ENCODE measurements around the gene VAT1L. TPM values are rescaled to one million over a fixed set of nuclear protein-coding genes. Genes with fewer than 3 reads are reported as not detected.

VAT1L gene
- total and polyA plus RNA-seq, 2 experiments from 2014 or later: 6.2 TPM

- TF ChIP-seq EZH2 (IDR thresholded peaks at IDR 0.05; ENCODE audit: insufficient read depth, poor library complexity, severe bottlenecking) (no peak), EZH2phosphoT487 (IDR thresholded peaks at IDR 0.05; ENCODE audit: insufficient read depth, low read depth) (no peak)
- WGBS, 2 experiments (ENCODE audit: low coverage in 1 of 2, low lambda C conversion rate in 2 of 2, missing lambda C conversion rate in 2 of 2): 62 to 67% methylated on average over 3 of the region's 3 CpGs
- H3K36me3 ChIP-seq (ENCODE audit: low read depth): no peaks in the 10 kb centered on the region
- no peaks in the 10 kb centered on the region for H3K27me3 ChIP-seq (replicated peaks; ENCODE audit: insufficient read depth)
- no peaks in the 10 kb centered on the region for H3K9me2 ChIP-seq (ENCODE audit: insufficient read depth)
- H3K79me2 ChIP-seq (ENCODE audit: insufficient read depth): no peaks in the 10 kb centered on the region
- peaks cover 4% of the 10 kb centered on the region; the same call in 1 of the 2 replicates for H3F3A ChIP-seq (ENCODE audit: insufficient read depth)
- in situ Hi-C loops (cut with MboI): no loop called here
- peaks cover 15% of the 10 kb centered on the region for H3K4me1 ChIP-seq (ENCODE audit: insufficient read depth)
- DNase-seq: no peak
- H3K27ac ChIP-seq: no peak overlapping the region
- H3K4me3 ChIP-seq: no peak overlapping the region
- H3K9me3 ChIP-seq (ENCODE audit: low read depth): no peaks in the 10 kb centered on the region
- H3K4me2 ChIP-seq (ENCODE audit: unreplicated experiment): no peak overlapping the region
- H3K9ac ChIP-seq: no peak overlapping the region
- H2AFZ ChIP-seq: no peak overlapping the region
- H4K20me1 ChIP-seq (ENCODE audit: insufficient read depth): no peaks in the 10 kb centered on the region
These were observed 53.1 kb downstream of the VAT1L start for GRCh38 chr16:77841502-77841763.

DNA sequence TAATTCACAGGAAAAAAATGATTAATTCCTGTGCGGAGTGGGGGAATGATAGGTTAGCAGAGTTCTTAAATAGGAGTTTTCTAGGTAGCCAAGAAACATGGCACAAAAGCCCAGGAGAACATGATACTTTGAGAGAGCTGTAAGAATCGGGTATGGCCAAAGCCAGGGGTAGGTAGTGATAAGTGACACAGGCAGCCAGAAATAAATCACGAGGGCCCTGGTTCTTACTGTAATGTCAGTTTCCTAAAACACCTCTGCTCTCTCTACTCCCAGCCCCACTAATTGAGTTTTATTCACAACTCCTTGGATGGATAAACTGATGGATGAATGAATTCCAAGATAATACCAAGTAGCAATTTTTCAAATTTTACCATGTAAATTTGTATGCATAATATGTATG, 54.1 kb downstream of the VAT1L start:
- H3K27me3 ChIP-seq (replicated peaks; ENCODE audit: insufficient read depth): no peaks in the 10 kb centered on the region
- H3K36me3 ChIP-seq (ENCODE audit: low read depth): no peaks in the 10 kb centered on the region
- TF ChIP-seq EZH2phosphoT487 (IDR thresholded peaks at IDR 0.05; ENCODE audit: insufficient read depth, low read depth) (no peak), EZH2 (IDR thresholded peaks at IDR 0.05; ENCODE audit: insufficient read depth, poor library complexity, severe bottlenecking) (no peak)
- no peak for DNase-seq
- H3K4me3 ChIP-seq: no peak overlapping the region
- no peaks in the 10 kb centered on the region for H4K20me1 ChIP-seq (ENCODE audit: insufficient read depth)
- no peak overlapping the region for H3K9ac ChIP-seq
- in situ Hi-C loops (cut with MboI): no loop called here
- WGBS, 2 experiments (ENCODE audit: low coverage in 1 of 2, low lambda C conversion rate in 2 of 2, missing lambda C conversion rate in 2 of 2): 77 to 90% methylated on average over 3 of the region's 3 CpGs
- no peaks in the 10 kb centered on the region for H3K9me3 ChIP-seq (ENCODE audit: low read depth)
- H3K79me2 ChIP-seq (ENCODE audit: insufficient read depth): no peaks in the 10 kb centered on the region
- H3K27ac ChIP-seq: no peak overlapping the region
- H3K9me2 ChIP-seq (ENCODE audit: insufficient read depth): no peaks in the 10 kb centered on the region
- H3K4me1 ChIP-seq (ENCODE audit: insufficient read depth): peaks cover 15% of the 10 kb centered on the region
- H3F3A ChIP-seq (ENCODE audit: insufficient read depth): peaks cover 4% of the 10 kb centered on the region; the same call in 1 of the 2 replicates
- H2AFZ ChIP-seq: no peak overlapping the region
- no peak overlapping the region for H3K4me2 ChIP-seq (ENCODE audit: unreplicated experiment)

DNA sequence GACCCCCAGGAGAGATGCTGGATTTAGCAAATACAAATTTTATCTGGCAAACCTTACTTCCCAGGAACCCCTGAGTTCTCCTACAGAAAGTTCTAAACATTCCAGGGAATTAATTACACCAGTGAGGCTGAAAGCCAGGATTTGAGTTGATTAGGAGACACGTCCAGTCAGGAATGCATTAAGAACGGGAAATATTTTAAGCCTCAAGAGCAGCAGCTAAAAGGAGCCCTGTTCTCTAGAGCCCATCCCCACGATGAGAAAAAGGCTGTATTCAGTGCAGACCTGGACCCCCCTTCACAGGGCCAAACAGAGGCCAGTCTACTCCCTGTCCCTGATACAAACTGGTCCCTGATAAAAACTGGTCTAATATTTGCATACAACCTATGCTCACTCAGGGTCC, 55.0 kb downstream of the VAT1L start:
- Histone ChIP-seq H3K4me3 (no peak overlapping the region), H3K36me3 (ENCODE audit: low read depth) (no peaks in the 10 kb centered on the region), H3K4me2 (ENCODE audit: unreplicated experiment) (no peak overlapping the region), H3K79me2 (ENCODE audit: insufficient read depth) (no peaks in the 10 kb centered on the region), H3K4me1 (ENCODE audit: insufficient read depth) (peaks cover 15% of the 10 kb centered on the region), H3K9ac (no peak overlapping the region), H3K27ac (no peak overlapping the region), H3K27me3 (replicated peaks; ENCODE audit: insufficient read depth) (no peaks in the 10 kb centered on the region), H3F3A (ENCODE audit: insufficient read depth) (peaks cover 4% of the 10 kb centered on the region; the same call in 1 of the 2 replicates), H3K9me3 (ENCODE audit: low read depth) (no peaks in the 10 kb centered on the region), H4K20me1 (ENCODE audit: insufficient read depth) (no peaks in the 10 kb centered on the region), H3K9me2 (ENCODE audit: insufficient read depth) (no peaks in the 10 kb centered on the region), H2AFZ (no peak overlapping the region)
- 48 to 58% methylated on average over 3 of the region's 3 CpGs for WGBS, 2 experiments (ENCODE audit: low coverage in 1 of 2, low lambda C conversion rate in 2 of 2, missing lambda C conversion rate in 2 of 2)
- no peak for TF ChIP-seq EZH2 (IDR thresholded peaks at IDR 0.05; ENCODE audit: insufficient read depth, poor library complexity, severe bottlenecking)
- no peak for TF ChIP-seq EZH2phosphoT487 (IDR thresholded peaks at IDR 0.05; ENCODE audit: insufficient read depth, low read depth)
- no peak for DNase-seq
- in situ Hi-C loops (cut with MboI): no loop called here

GRCh38 chr16:77844801-77845200, 56.4 kb downstream of the VAT1L start:
- Histone ChIP-seq H3K4me2 (ENCODE audit: unreplicated experiment) (no peak overlapping the region), H3K4me3 (no peak overlapping the region), H3K27ac (no peak overlapping the region), H4K20me1 (ENCODE audit: insufficient read depth) (no peaks in the 10 kb centered on the region), H3K36me3 (ENCODE audit: low read depth) (no peaks in the 10 kb centered on the region), H3K9me3 (ENCODE audit: low read depth) (no peaks in the 10 kb centered on the region), H3F3A (ENCODE audit: insufficient read depth) (peaks cover 4% of the 10 kb centered on the region; the same call in 1 of the 2 replicates), H3K9ac (no peak overlapping the region), H3K79me2 (ENCODE audit: insufficient read depth) (no peaks in the 10 kb centered on the region), H3K27me3 (replicated peaks; ENCODE audit: insufficient read depth) (no peaks in the 10 kb centered on the region), H3K4me1 (ENCODE audit: insufficient read depth) (peaks cover 15% of the 10 kb centered on the region), H2AFZ (no peak overlapping the region), H3K9me2 (ENCODE audit: insufficient read depth) (no peaks in the 10 kb centered on the region)
- in situ Hi-C loops (cut with MboI): no loop called here
- no peak for DNase-seq
- 79 to 87% methylated on average over 4 of the region's 4 CpGs for WGBS, 2 experiments (ENCODE audit: low coverage in 1 of 2, low lambda C conversion rate in 2 of 2, missing lambda C conversion rate in 2 of 2)
- TF ChIP-seq EZH2phosphoT487 (IDR thresholded peaks at IDR 0.05; ENCODE audit: insufficient read depth, low read depth) (no peak), EZH2 (IDR thresholded peaks at IDR 0.05; ENCODE audit: insufficient read depth, poor library complexity, severe bottlenecking) (no peak)

DNA sequence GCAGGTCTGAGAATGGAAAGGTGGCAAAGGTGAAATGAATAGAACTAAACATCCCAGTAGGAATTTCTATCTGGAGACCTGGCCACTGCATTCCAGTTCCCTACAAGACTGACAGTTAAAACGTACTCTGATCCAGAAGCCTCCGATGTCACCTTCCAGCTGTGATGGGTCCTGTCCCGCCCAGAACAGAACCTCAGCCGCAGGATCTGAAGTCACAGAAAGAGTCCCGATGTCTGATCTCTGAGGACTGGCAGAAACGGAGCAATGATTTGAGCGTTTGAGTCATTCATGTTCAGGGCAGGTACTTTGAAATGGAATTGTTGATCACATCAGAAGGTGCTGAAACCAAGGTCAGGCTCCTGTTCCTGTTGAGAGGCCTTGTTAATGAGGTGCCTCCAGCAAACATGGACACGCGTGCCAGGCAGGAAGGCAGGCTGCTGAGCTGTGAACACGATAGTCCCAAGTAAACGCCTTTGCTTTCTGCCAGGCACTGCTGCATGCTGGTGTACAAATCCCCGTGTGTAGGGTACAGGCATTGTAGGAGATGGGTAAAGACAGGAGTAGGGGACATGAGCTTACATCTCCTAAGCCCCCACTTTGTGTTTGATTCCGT, 61.4 kb downstream of the VAT1L start:
- Histone ChIP-seq H3K4me1 (ENCODE audit: insufficient read depth) (peaks cover 12% of the 10 kb centered on the region), H2AFZ (no peak overlapping the region), H3K27ac (no peak overlapping the region), H4K20me1 (ENCODE audit: insufficient read depth) (no peaks in the 10 kb centered on the region), H3K9ac (no peak overlapping the region), H3K36me3 (ENCODE audit: low read depth) (no peaks in the 10 kb centered on the region), H3K79me2 (ENCODE audit: insufficient read depth) (no peaks in the 10 kb centered on the region), H3K27me3 (replicated peaks; ENCODE audit: insufficient read depth) (no peaks in the 10 kb centered on the region), H3K4me3 (no peak overlapping the region), H3F3A (ENCODE audit: insufficient read depth) (peaks cover 8% of the 10 kb centered on the region), H3K4me2 (ENCODE audit: unreplicated experiment) (no peak overlapping the region), H3K9me2 (ENCODE audit: insufficient read depth) (no peaks in the 10 kb centered on the region), H3K9me3 (ENCODE audit: low read depth) (no peaks in the 10 kb centered on the region)
- in situ Hi-C loops (cut with MboI): no loop called here
- WGBS, 2 experiments (ENCODE audit: low coverage in 1 of 2, low lambda C conversion rate in 2 of 2, missing lambda C conversion rate in 2 of 2): 75 to 80% methylated on average over 13 of the region's 13 CpGs
- TF ChIP-seq EZH2phosphoT487 (IDR thresholded peaks at IDR 0.05; ENCODE audit: insufficient read depth, low read depth): no peak
- no peak for TF ChIP-seq EZH2 (IDR thresholded peaks at IDR 0.05; ENCODE audit: insufficient read depth, poor library complexity, severe bottlenecking)
- no peak for DNase-seq
